GM23338 (cell line): ENCODE data around the gene UBAC2. TPM values are rescaled to one million over a fixed set of nuclear protein-coding genes. Genes with fewer than 3 reads are reported as not detected.
"Not testable (repeated sequence)": the region's sequence is repeated elsewhere in the genome, so short reads cannot be mapped to it uniquely, and the experiment has no call there.

ENCODE experiments used
- ATAC-seq: fragments of 200-7000 bp; cut with Tn5 transposase; 3 replicates; pipeline ENCODE4 v1.9.1; 2020
- DNase-seq: peaks from one replicate; pipeline ENCODE4 v3.0.0-alpha.2; 2015; ENCODE audit warnings: low spot score
- H2AFZ ChIP-seq: fragments of 200-600 bp; sonication (generic); 2 replicates; pipeline ENCODE4 v1.8.0; 2016; ENCODE audit warnings: antibody characterized with exemption, mild to moderate bottlenecking, moderate library complexity
- H3F3A ChIP-seq: fragments of 200-600 bp; sonication (generic); replicated peaks from 2 replicates; pipeline ENCODE4 v1.8.0; 2017; ENCODE audit warnings: antibody characterized with exemption, mixed run types, low read depth
- H3K27ac ChIP-seq: fragments of 200-600 bp; sonication (generic); 2 replicates; pipeline ENCODE4 v1.6.1; 2016; ENCODE audit warnings: low read depth
- H3K27me3 ChIP-seq: fragments of 200-600 bp; sonication (generic); 2 replicates; pipeline ENCODE4 v1.8.0; 2016; ENCODE audit warnings: mild to moderate bottlenecking, mixed run types, moderate library complexity; ENCODE audit not compliant: insufficient read depth
- H3K36me3 ChIP-seq: fragments of 200-600 bp; sonication (generic); 2 replicates; pipeline ENCODE4 v1.8.0; 2016; ENCODE audit warnings: mild to moderate bottlenecking; ENCODE audit not compliant: insufficient read depth
- H3K4me1 ChIP-seq: fragments of 200-600 bp; sonication (generic); 2 replicates; pipeline ENCODE4 v1.8.0; 2016; ENCODE audit warnings: mild to moderate bottlenecking, moderate library complexity; ENCODE audit not compliant: insufficient read depth
- H3K4me2 ChIP-seq: fragments of 200-600 bp; sonication (generic); 2 replicates; pipeline ENCODE4 v1.7.1; 2017; ENCODE audit warnings: mixed run types
- H3K4me3 ChIP-seq: fragments of 200-600 bp; sonication (generic); 2 replicates; pipeline ENCODE4 v1.6.1; 2016; ENCODE audit warnings: mixed run types
- H3K79me2 ChIP-seq: fragments of 200-600 bp; sonication (generic); replicated peaks from 2 replicates; pipeline ENCODE4 v1.8.0; 2017; ENCODE audit warnings: mild to moderate bottlenecking; ENCODE audit not compliant: insufficient read depth
- H3K9me2 ChIP-seq: fragments of 200-600 bp; sonication (generic); 2 replicates; pipeline ENCODE4 v1.8.0; 2017; ENCODE audit not compliant: insufficient read depth
- H4K20me1 ChIP-seq: fragments of 200-600 bp; sonication (generic); replicated peaks from 2 replicates; pipeline ENCODE4 v1.8.0; 2017; ENCODE audit warnings: mild to moderate bottlenecking; ENCODE audit not compliant: insufficient read depth
- H3K27ac Mint-ChIP-seq: 2 replicates; pipeline ENCODE4 v1.8.0; 2020; ENCODE audit warnings: inconsistent platforms, mild to moderate bottlenecking, moderate library complexity, mixed read lengths
- H3K27me3 Mint-ChIP-seq: 3 replicates; pipeline ENCODE4 v1.8.0; 2022; ENCODE audit warnings: low read depth, mild to moderate bottlenecking, moderate library complexity, mixed read lengths, inconsistent platforms; ENCODE audit not compliant: insufficient read depth, poor library complexity
- H3K36me3 Mint-ChIP-seq: 3 replicates; pipeline ENCODE4 v1.8.0; 2021; ENCODE audit warnings: low read depth, mild to moderate bottlenecking, inconsistent platforms, moderate library complexity, mixed read lengths
- H3K4me1 Mint-ChIP-seq: 3 replicates; pipeline ENCODE4 v1.8.0; 2020; ENCODE audit warnings: mild to moderate bottlenecking, inconsistent platforms, mixed read lengths
- H3K4me3 Mint-ChIP-seq: 3 replicates; pipeline ENCODE4 v1.8.0; 2021; ENCODE audit warnings: moderate library complexity, mild to moderate bottlenecking, inconsistent platforms, mixed read lengths
- H3K9me3 Mint-ChIP-seq: 3 replicates; pipeline ENCODE4 v1.8.0; 2020; ENCODE audit warnings: moderate library complexity, mild to moderate bottlenecking, inconsistent platforms, mixed read lengths
- CREB1 ChIP-seq: fragments of 250-450 bp; sonication (Bioruptor Pico); IDR thresholded peaks from 2 replicates; pipeline ENCODE4 v1.5.0; 2020; ENCODE audit warnings: low read depth, mild to moderate bottlenecking, moderate library complexity
- EZH2 ChIP-seq: fragments of 200-600 bp; sonication (generic); IDR thresholded peaks from one replicate; pipeline ENCODE4 v1.8.0; 2017; ENCODE audit warnings: antibody characterized with exemption, mild to moderate bottlenecking, low read depth; ENCODE audit not compliant: unreplicated experiment
- EZH2phosphoT487 ChIP-seq: fragments of 200-600 bp; sonication (generic); IDR thresholded peaks from one replicate; pipeline ENCODE4 v1.8.1; 2018; ENCODE audit warnings: antibody characterized with exemption; ENCODE audit not compliant: unreplicated experiment
- JUNB ChIP-seq: IDR thresholded peaks from one replicate; pipeline ENCODE4 v1.6.1; 2016; ENCODE audit warnings: antibody characterized with exemption; ENCODE audit not compliant: unreplicated experiment
- POLR2AphosphoS5 ChIP-seq: IDR thresholded peaks from 2 replicates; pipeline ENCODE4 v1.6.1; 2016; ENCODE audit warnings: antibody characterized with exemption, low read depth
- STAT1 ChIP-seq: IDR thresholded peaks from one replicate; pipeline ENCODE4 v1.6.1; 2016; ENCODE audit warnings: antibody characterized with exemption; ENCODE audit not compliant: unreplicated experiment
- ZNF114 ChIP-seq: fragments of 250-450 bp; sonication (Bioruptor Pico); IDR thresholded peaks from 2 replicates; pipeline ENCODE4 v1.5.0; 2020; ENCODE audit warnings: mild to moderate bottlenecking, moderate library complexity
- ZNF331 ChIP-seq: fragments of 250-450 bp; sonication (Bioruptor Pico); IDR thresholded peaks from 2 replicates; pipeline ENCODE4 v1.5.0; 2020; ENCODE audit warnings: low read depth, mild to moderate bottlenecking, moderate library complexity
- polyA plus RNA-seq: library from polyadenylated mRNA; unstranded; fragments of >200 nt; fragmentation: Nextera tagmentation; extraction: Ambion mirVana; gene quantifications from 2 replicates; pipeline ENCODE4 v1.2.1, GENCODE V29; 2016
- total RNA-seq: library from RNA; depleted of rRNA; stranded (reverse); fragments of >200 nt; shearing (Covaris generic); gene quantifications from 2 replicates; pipeline ENCODE4 v1.2.3, GENCODE V29; 2014
- TF ChIP-seq, protein P1 (sequence below): IDR thresholded peaks from one replicate; pipeline ENCODE4 v1.6.1; 2018; ENCODE audit warnings: antibody characterized with exemption; ENCODE audit not compliant: unreplicated experiment

UBAC2 gene
- total and polyA plus RNA-seq, 2 experiments from 2014 or later, result 37.9 to 76.9 TPM

- DNase-seq, H3K4me2 ChIP-seq, H3F3A ChIP-seq, H3K9me2 ChIP-seq, H3K9me3 Mint-ChIP-seq, ATAC-seq, H4K20me1 ChIP-seq, H3K27ac Mint-ChIP-seq, H2AFZ ChIP-seq, H3K4me3 Mint-ChIP-seq, H3K4me3 ChIP-seq, H3K27me3 ChIP-seq, H3K36me3 ChIP-seq, H3K27ac ChIP-seq, H3K27me3 Mint-ChIP-seq, H3K4me1 ChIP-seq: not testable (repeated sequence)
- H3K4me1 Mint-ChIP-seq, result peaks cover 12% of the 10 kb centered on the region
- H3K36me3 Mint-ChIP-seq, result peaks cover 32% of the 10 kb centered on the region
- 0 out of 2 replicates have a peak, but pooled peaks cover 10% of the 10 kb centered on the region for H3K79me2 ChIP-seq
Measured at GRCh38 chr13:99249178-99249577, 48.5 kb downstream of the UBAC2 start.

- H3K27me3 Mint-ChIP-seq, H3K4me3 Mint-ChIP-seq, H4K20me1 ChIP-seq, DNase-seq, H3K27ac Mint-ChIP-seq, H3K27ac ChIP-seq, H3K4me1 ChIP-seq, H2AFZ ChIP-seq, H3K9me2 ChIP-seq, H3K4me2 ChIP-seq, H3K36me3 ChIP-seq, H3F3A ChIP-seq, H3K4me3 ChIP-seq, ATAC-seq, H3K9me3 Mint-ChIP-seq, H3K27me3 ChIP-seq: not testable (repeated sequence)
- H3K79me2 ChIP-seq, result 0 out of 2 replicates have a peak, but pooled peaks cover 10% of the 10 kb centered on the region
- H3K4me1 Mint-ChIP-seq, result peaks cover 12% of the 10 kb centered on the region
- H3K36me3 Mint-ChIP-seq, result peaks cover 30% of the 10 kb centered on the region
Measured at GRCh38 chr13:99249606-99250005, 49.0 kb downstream of the UBAC2 start.

DNA sequence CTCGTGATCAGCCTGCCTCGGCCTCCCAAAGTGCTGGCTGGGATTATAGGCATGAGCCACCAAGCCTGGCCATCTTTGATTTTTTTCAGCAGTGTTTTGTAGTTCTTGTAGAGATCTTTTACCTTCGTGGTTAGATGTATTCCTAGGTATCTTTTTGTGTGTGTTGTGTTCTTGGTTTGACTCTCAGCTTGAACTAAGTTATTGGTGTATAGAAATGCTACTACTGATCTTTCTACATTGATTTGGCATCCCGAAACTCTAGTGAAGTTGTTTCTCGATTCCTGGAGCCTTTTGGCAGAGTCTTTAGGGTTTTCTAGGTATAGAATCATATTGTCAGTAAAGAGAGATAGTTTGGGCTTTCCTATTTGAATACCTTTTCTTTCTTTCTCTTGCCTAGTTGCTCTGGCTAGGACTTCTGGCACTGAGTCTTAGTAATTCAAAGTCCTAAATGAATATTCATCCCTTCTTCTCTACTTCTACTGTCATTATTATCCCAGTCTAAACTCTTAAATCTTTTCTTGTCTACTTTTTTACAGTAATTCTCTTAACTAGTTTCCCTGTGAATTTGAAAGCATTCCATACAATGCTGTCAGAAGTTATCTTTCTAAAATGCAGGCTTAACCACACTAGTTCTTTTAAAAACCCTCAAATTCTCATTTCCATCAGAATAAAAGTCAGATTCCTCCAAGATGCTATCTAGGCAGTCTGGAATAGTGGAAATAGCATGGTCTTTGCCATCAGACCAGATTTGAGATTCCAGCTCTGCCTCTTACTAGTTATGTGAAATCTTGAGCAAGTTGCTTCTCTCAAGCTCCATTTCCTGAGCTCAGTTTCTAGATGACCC, 50.5 kb downstream of the UBAC2 start:
- Histone ChIP-seq H3K27me3 (no peaks in the 10 kb centered on the region), H3K27ac (0 out of 2 replicates have a peak overlapping the region, but pooled peaks have one; percentile 68), H3K79me2 (0 out of 2 replicates have a peak, but pooled peaks cover 10% of the 10 kb centered on the region), H2AFZ (no peak overlapping the region), H3F3A (no peaks in the 10 kb centered on the region), H3K36me3 (no peaks in the 10 kb centered on the region), H3K4me3 (no peak overlapping the region), H3K4me1 (peaks cover 9% of the 10 kb centered on the region), H3K4me2 (0 out of 2 replicates have a peak overlapping the region, but pooled peaks have one; percentile 30), H3K9me2 (no peaks in the 10 kb centered on the region), H4K20me1 (no peaks in the 10 kb centered on the region; the same call in 1 of the 2 replicates)
- TF ChIP-seq STAT1, result no peak
- TF ChIP-seq JUNB, result no peak
- TF ChIP-seq ZNF331 (CRISPR knock-in tag), result no peak
- no peak overlapping the region for H3K4me3 Mint-ChIP-seq
- no peak for DNase-seq
- H3K27ac Mint-ChIP-seq, result peak overlapping the region; percentile 7; the same call in 1 of the 2 replicates
- H3K27me3 Mint-ChIP-seq, result no peaks in the 10 kb centered on the region
- H3K36me3 Mint-ChIP-seq, result peaks cover 29% of the 10 kb centered on the region
- peaks cover 12% of the 10 kb centered on the region for H3K4me1 Mint-ChIP-seq
- H3K9me3 Mint-ChIP-seq, result no peaks in the 10 kb centered on the region; the same call in 2 of the 3 replicates
- no peak for ATAC-seq

- DNase-seq, result no peak
- Histone ChIP-seq H3K79me2 (0 out of 2 replicates have a peak, but pooled peaks cover 10% of the 10 kb centered on the region), H3K27me3 (no peaks in the 10 kb centered on the region), H3K36me3 (no peaks in the 10 kb centered on the region), H3K27ac (no peak overlapping the region), H3F3A (no peaks in the 10 kb centered on the region), H3K4me2 (0 out of 2 replicates have a peak overlapping the region, but pooled peaks have one; percentile 25), H2AFZ (no peak overlapping the region), H4K20me1 (no peaks in the 10 kb centered on the region; the same call in 1 of the 2 replicates), H3K9me2 (no peaks in the 10 kb centered on the region), H3K4me1 (peaks cover 9% of the 10 kb centered on the region), H3K4me3 (no peak overlapping the region)
- Mint-ChIP-seq H3K9me3 (no peaks in the 10 kb centered on the region; the same call in 2 of the 3 replicates), H3K4me1 (peaks cover 14% of the 10 kb centered on the region), H3K27ac (no peak overlapping the region), H3K36me3 (peaks cover 29% of the 10 kb centered on the region), H3K27me3 (no peaks in the 10 kb centered on the region), H3K4me3 (no peak overlapping the region)
- ATAC-seq, result no peak
- no peak for TF ChIP-seq STAT1
- no peak for TF ChIP-seq ZNF114
- TF ChIP-seq JUNB, result no peak
- no peak for TF ChIP-seq CREB1 (CRISPR knock-in tag)
- no peak for TF ChIP-seq EZH2phosphoT487
- TF ChIP-seq, protein P1, sequence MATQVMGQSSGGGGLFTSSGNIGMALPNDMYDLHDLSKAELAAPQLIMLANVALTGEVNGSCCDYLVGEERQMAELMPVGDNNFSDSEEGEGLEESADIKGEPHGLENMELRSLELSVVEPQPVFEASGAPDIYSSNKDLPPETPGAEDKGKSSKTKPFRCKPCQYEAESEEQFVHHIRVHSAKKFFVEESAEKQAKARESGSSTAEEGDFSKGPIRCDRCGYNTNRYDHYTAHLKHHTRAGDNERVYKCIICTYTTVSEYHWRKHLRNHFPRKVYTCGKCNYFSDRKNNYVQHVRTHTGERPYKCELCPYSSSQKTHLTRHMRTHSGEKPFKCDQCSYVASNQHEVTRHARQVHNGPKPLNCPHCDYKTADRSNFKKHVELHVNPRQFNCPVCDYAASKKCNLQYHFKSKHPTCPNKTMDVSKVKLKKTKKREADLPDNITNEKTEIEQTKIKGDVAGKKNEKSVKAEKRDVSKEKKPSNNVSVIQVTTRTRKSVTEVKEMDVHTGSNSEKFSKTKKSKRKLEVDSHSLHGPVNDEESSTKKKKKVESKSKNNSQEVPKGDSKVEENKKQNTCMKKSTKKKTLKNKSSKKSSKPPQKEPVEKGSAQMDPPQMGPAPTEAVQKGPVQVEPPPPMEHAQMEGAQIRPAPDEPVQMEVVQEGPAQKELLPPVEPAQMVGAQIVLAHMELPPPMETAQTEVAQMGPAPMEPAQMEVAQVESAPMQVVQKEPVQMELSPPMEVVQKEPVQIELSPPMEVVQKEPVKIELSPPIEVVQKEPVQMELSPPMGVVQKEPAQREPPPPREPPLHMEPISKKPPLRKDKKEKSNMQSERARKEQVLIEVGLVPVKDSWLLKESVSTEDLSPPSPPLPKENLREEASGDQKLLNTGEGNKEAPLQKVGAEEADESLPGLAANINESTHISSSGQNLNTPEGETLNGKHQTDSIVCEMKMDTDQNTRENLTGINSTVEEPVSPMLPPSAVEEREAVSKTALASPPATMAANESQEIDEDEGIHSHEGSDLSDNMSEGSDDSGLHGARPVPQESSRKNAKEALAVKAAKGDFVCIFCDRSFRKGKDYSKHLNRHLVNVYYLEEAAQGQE, result no peak
- TF ChIP-seq EZH2, result no peak
- TF ChIP-seq POLR2AphosphoS5, result no peak
Measured at GRCh38 chr13:99251921-99252320, 51.3 kb downstream of the UBAC2 start.
